OCI-LY3 (cell line): Measurements from ENCODE around the gene RPL7A.
A peak's percentile ranks its signal among the peaks of the same experiment; 100 is the strongest.
"Not testable (repeated sequence)": the region's sequence is repeated elsewhere in the genome, so short reads cannot be mapped to it uniquely, and the experiment has no call there.

ENCODE experiments used
- H2AFZ ChIP-seq: fragments of 200-600, 300-600 bp; shearing (Covaris generic); 2 replicates; pipeline ENCODE4 v1.6.0; 2014; ENCODE audit warnings: antibody characterized with exemption, low read depth, low read length
- H3K27ac ChIP-seq: fragments of 200-600, 300-600 bp; sonication (generic); 2 replicates; pipeline ENCODE4 v1.5.1; 2014; ENCODE audit warnings: mild to moderate bottlenecking, low read length, moderate library complexity, mixed read lengths
- H3K27me3 ChIP-seq: fragments of 200-600, 300-600 bp; sonication (generic); 2 replicates; pipeline ENCODE4 v1.6.1; 2014; ENCODE audit warnings: low read depth, low read length, mixed read lengths
- H3K36me3 ChIP-seq: fragments of 200-600, 300-600 bp; sonication (generic); replicated peaks from 2 replicates; pipeline ENCODE3; 2014; ENCODE audit warnings: low read depth, low read length, mixed read lengths
- H3K4me1 ChIP-seq: fragments of 300-600, 200-600 bp; sonication (generic); 2 replicates; pipeline ENCODE4 v1.6.1; 2014; ENCODE audit warnings: low read length, mixed read lengths
- H3K4me2 ChIP-seq: fragments of 200-600, 300-600 bp; sonication (generic); 2 replicates; pipeline ENCODE4 v1.6.1; 2014; ENCODE audit warnings: low read length, mixed read lengths
- H3K4me3 ChIP-seq: fragments of 300-600, 200-600 bp; sonication (generic); 2 replicates; pipeline ENCODE4 v1.5.1; 2014; ENCODE audit warnings: antibody characterized with exemption, mild to moderate bottlenecking, low read length, moderate library complexity
- H3K79me2 ChIP-seq: fragments of 300-600, 200-600 bp; shearing (Covaris generic); 2 replicates; pipeline ENCODE4 v1.6.1; 2014; ENCODE audit warnings: mild to moderate bottlenecking, low read length, mixed read lengths
- H3K9ac ChIP-seq: fragments of 300-600, 200-600 bp; shearing (Covaris generic); 2 replicates; pipeline ENCODE4 v1.6.0; 2014; ENCODE audit warnings: mild to moderate bottlenecking, low read length, moderate library complexity
- H3K9me3 ChIP-seq: fragments of 200-600, 300-600 bp; shearing (Covaris generic); 2 replicates; pipeline ENCODE4 v1.6.1; 2014; ENCODE audit warnings: low read length, mixed read lengths; ENCODE audit not compliant: insufficient read depth
- H4K20me1 ChIP-seq: fragments of 200-600, 300-600 bp; sonication (generic); 2 replicates; pipeline ENCODE4 v1.6.1; 2016; ENCODE audit warnings: low read length, mixed read lengths; ENCODE audit not compliant: insufficient read depth
- CTCF ChIP-seq: fragments of 200-600, 300-600 bp; sonication (generic); IDR thresholded peaks from 2 replicates; pipeline ENCODE4 v1.5.1; 2014; ENCODE audit warnings: antibody characterized with exemption, low read length, low read depth
- EZH2phosphoT487 ChIP-seq: fragments of 200-600 bp; shearing (Covaris generic); IDR thresholded peaks from 2 replicates; pipeline ENCODE4 v1.6.1; 2018; ENCODE audit warnings: antibody characterized with exemption, mixed run types, low read depth

Gene RPL7A

DNA sequence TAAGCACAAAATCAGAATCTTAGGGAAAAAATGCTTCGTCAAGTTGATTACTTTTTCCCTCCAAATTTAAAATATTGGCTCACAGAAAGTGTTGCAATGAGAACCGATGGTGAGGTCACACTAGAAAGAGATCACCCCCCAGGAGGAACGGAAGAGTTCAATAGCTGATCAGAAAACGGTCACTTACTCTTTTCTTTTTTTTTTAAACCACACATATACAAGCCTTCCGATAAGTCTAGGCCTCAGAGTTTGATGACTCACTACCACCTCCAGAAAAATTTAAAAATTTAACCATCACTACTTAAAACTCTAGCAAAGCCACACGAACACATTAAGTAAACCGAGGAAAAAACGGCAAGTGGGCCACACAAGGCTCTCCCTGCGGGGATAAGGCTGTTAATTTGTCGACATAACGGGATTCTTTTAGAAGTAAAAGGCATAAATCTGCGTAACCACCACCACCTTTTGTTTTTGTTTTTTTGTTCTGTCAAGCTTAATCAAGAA lies 26.6 kb downstream of the RPL7A start:
- Histone ChIP-seq H3K27me3 (no peaks in the 10 kb centered on the region), H4K20me1 (peaks cover 49% of the 10 kb centered on the region), H3K4me2 (peak overlapping the region; percentile 63), H3K4me3 (peak overlapping the region; percentile 93), H3K36me3 (peaks cover 28% of the 10 kb centered on the region), H2AFZ (no peak overlapping the region), H3K9ac (peak overlapping the region; percentile 99), H3K9me3 (no peaks in the 10 kb centered on the region), H3K4me1 (peaks cover 11% of the 10 kb centered on the region; the same call in 1 of the 2 replicates), H3K27ac (0 out of 2 replicates have a peak overlapping the region, but pooled peaks have one; percentile 60), H3K79me2 (peaks cover 62% of the 10 kb centered on the region)
- no peak for TF ChIP-seq CTCF
- no peak for TF ChIP-seq EZH2phosphoT487

GRCh38 chr9:133375116-133375723 lies 27.2 kb downstream of the RPL7A start:
- H3K9ac ChIP-seq, result peak overlapping the region; percentile 99
- H3K4me2 ChIP-seq, result peak overlapping the region; percentile 63
- no peak overlapping the region for H2AFZ ChIP-seq
- peaks cover 11% of the 10 kb centered on the region; the same call in 1 of the 2 replicates for H3K4me1 ChIP-seq
- H3K36me3 ChIP-seq, result peaks cover 25% of the 10 kb centered on the region
- TF ChIP-seq EZH2phosphoT487 (no peak), CTCF (peak; percentile 38; the same call in 1 of the 2 replicates)
- peak overlapping the region; percentile 93 for H3K4me3 ChIP-seq
- peak overlapping the region; percentile 60 for H3K27ac ChIP-seq
- no peaks in the 10 kb centered on the region for H3K27me3 ChIP-seq
- no peaks in the 10 kb centered on the region for H3K9me3 ChIP-seq
- H4K20me1 ChIP-seq, result peaks cover 43% of the 10 kb centered on the region
- peaks cover 56% of the 10 kb centered on the region for H3K79me2 ChIP-seq

DNA sequence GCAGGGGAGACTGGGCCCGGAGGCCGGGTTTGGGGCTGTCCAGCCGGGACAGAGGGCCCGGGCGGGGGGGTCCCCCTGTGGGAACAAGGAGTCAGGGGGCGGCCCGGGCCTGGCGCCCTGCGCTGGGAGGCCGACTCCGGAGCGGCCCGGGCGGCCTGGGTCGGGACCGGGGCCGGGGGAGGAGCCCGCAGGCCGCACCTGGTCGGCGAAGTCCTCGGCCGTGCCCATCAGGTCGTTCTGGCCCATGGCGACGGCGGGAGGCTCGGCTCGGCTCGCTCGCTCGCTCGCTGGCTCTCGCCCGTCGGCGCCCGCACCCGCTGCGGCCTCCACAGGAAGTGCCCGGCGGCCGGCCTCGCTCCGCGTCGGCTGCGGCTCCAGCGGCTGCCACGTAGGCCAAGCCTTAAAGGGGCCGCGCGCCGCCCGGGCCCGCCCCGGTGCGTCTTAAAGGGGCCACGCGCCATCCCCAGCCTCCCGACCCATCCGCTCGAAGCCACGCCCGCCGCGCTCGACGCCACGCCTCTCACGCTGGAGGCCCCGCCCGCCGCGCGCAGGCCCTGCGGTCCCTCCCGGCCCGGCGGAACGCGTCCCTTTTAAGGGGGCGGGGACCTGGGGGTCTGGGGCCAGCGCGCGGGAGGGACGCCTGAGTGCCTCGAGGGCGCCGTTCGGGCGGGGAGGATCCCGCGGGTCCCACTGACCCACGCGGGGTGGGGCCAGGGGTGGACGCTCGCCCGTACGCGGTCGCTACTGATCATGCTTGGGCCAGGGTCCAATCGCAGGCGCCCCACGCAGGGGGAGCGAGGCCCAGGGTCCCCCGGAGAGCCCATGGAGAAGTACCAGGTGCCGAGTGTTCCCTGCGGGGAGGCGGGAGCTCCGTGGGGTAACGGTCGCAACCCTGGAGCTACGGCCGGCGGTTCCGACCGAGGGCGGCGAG lies 28.0 kb downstream of the RPL7A start, which contains the start of the genes STKLD1 and SURF4:
Gene STKLD1, plus strand, starts transcription at position 643 of the 931 bp plus-strand sequence. Its CDS starts 108 bp downstream, at position 751.
Gene SURF4, minus strand, starts transcription at position 337 of the 931 bp plus-strand sequence. Its CDS starts 91 bp downstream, at position 246.
- Histone ChIP-seq H2AFZ (peak within 1 kb of the TSS; percentile 61; the same call in 1 of the 2 replicates), H3K4me2 (peak within 1 kb of the TSS; percentile 77), H3K36me3 (peaks cover 17% of the 10 kb centered on the region), H3K9ac (peak within 1 kb of the TSS; percentile 99), H3K27ac (peak within 1 kb of the TSS; percentile 60), H3K9me3 (no peaks in the 10 kb centered on the region), H3K4me1 (peaks cover 11% of the 10 kb centered on the region; the same call in 1 of the 2 replicates), H3K4me3 (peak within 1 kb of the TSS; percentile 93), H3K79me2 (peaks cover 49% of the 10 kb centered on the region), H3K27me3 (no peaks in the 10 kb centered on the region), H4K20me1 (peaks cover 35% of the 10 kb centered on the region)
- TF ChIP-seq EZH2phosphoT487 (no peak), CTCF (no peak)

GRCh38 chr9:133377280-133377679 lies 29.3 kb downstream of the RPL7A start:
- not testable (repeated sequence) for H3K36me3 ChIP-seq, H3K9ac ChIP-seq, H3K9me3 ChIP-seq, H3K27me3 ChIP-seq, H3K27ac ChIP-seq, H2AFZ ChIP-seq, H3K4me2 ChIP-seq, H3K4me3 ChIP-seq
- H4K20me1 ChIP-seq, result peaks cover 22% of the 10 kb centered on the region
- peaks cover 11% of the 10 kb centered on the region; the same call in 1 of the 2 replicates for H3K4me1 ChIP-seq
- peaks cover 36% of the 10 kb centered on the region for H3K79me2 ChIP-seq
